A673 (cell line): ENCODE measurements around the gene FOXO3.

Source experiments
- EZH2 ChIP-seq: fragments of 200-600 bp; sonication (generic); IDR thresholded peaks from 2 replicates; pipeline ENCODE4 v1.6.1; 2017; ENCODE audit warnings: borderline replicate concordance, low read depth, mild to moderate bottlenecking, mixed read lengths, antibody characterized with exemption, low read length; ENCODE audit not compliant: poor library complexity, severe bottlenecking
- TF ChIP-seq, protein P1 (sequence below): fragments of 300-800, 200-600 bp; sonication (generic); conservative IDR thresholded peaks from 2 replicates; pipeline ENCODE4 v1.5.1; 2017; ENCODE audit warnings: low read depth, mild to moderate bottlenecking, antibody characterized with exemption, low read length, moderate library complexity, mixed read lengths

DNA sequence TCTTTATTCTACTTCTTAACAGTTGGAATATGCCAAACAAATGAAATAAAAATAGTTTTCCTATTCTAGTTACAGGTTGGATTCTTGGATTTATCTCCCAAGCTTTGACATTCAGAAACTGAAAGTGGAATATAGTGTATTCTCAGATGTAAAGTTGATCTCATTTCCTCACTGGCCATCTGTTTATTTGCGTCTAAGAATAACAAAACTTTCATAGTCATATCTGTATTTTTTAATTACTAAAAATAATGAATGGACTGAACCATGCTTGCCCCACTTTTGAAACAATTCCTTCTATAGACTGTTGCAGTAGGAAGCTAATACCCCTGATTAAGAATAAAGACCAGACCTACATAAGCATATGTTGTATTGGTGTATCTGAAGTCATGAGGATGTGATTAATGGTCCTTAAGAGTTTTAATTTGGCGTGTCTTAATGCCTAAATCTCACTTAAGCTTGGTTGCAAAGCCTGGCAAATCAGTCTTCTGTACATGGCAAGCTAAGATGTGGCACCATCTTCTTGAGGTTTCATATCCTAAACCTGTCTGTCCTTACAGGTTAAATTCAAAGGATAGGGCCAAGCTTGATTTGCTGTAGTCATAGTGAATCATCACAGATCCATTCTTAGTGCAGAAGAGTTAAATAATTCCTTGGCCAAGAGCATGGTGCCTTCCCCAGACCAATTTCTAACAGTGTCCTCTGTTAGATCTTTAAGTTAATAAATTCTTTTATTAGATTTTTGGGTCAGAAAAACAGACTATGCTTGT is 58.9 kb downstream of the FOXO3 start:
- TF ChIP-seq, protein P1, sequence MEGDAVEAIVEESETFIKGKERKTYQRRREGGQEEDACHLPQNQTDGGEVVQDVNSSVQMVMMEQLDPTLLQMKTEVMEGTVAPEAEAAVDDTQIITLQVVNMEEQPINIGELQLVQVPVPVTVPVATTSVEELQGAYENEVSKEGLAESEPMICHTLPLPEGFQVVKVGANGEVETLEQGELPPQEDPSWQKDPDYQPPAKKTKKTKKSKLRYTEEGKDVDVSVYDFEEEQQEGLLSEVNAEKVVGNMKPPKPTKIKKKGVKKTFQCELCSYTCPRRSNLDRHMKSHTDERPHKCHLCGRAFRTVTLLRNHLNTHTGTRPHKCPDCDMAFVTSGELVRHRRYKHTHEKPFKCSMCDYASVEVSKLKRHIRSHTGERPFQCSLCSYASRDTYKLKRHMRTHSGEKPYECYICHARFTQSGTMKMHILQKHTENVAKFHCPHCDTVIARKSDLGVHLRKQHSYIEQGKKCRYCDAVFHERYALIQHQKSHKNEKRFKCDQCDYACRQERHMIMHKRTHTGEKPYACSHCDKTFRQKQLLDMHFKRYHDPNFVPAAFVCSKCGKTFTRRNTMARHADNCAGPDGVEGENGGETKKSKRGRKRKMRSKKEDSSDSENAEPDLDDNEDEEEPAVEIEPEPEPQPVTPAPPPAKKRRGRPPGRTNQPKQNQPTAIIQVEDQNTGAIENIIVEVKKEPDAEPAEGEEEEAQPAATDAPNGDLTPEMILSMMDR, result no peak
- TF ChIP-seq EZH2, result no peak
